ENCODE data around the gene COQ8A.
"Not testable (repeated sequence)": the region's sequence is repeated elsewhere in the genome, so short reads cannot be mapped to it uniquely, and the experiment has no call there.

COQ8A gene

GRCh38 chr1:226921504-226921903 lies 18.6 kb upstream of the COQ8A start:
- peak; percentile 11 for DNase-seq (ENCODE audit: low read depth, low spot score)

- not testable (repeated sequence) for DNase-seq (ENCODE audit: low read depth, low spot score)
These were observed 10.6 kb upstream of the COQ8A start for GRCh38 chr1:226929260-226930111.

GRCh38 chr1:226934483-226935237 lies 5.4 kb upstream of the COQ8A start:
- no peak for DNase-seq (ENCODE audit: low read depth, low spot score)

DNA sequence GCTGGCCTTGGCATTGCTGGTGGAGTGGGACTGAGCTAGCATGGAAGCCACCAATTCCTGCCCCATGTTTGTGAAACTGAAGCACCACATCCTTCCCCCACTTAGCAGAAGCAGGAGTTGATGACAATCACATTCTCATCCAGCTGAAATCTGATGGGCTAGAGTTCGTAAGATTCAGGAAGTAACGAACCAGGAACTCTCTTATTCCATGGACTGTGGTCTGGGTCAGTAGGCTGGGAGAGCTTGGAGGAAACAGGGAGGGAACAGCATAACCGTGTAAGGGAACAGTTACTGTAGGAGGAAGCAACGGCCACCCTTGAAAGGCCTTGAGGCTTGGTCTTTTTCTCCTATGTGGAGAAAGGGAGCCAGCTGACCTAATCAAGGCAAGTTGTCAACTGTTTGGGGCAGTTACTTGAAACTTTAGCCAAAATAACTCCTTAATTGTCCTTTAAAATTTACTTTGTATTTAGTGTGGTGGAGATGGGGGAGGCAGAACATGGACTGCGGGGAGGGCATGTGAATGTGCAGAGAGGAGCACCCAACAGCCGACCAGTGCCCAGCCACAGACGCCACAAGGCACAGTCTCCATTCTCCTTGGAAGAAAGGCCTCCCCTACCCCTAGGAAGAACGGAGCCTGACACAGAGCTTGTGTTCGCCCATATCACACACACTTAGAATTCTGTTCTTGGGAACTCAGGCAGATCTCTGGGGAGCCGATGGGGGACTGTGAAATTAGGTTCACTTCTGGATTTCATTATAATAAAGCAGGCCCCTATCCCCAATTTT lies 2.0 kb upstream of the COQ8A start:
- DNase-seq (ENCODE audit: low read depth, low spot score): no peak

- DNase-seq (ENCODE audit: low read depth, low spot score): no peak
These were observed 1.1 kb upstream of the COQ8A start for GRCh38 chr1:226938903-226939437.

- DNase-seq (ENCODE audit: low read depth, low spot score): peak; percentile 76
These were observed 561 bp upstream of the COQ8A start for GRCh38 chr1:226939438-226940028.

DNA sequence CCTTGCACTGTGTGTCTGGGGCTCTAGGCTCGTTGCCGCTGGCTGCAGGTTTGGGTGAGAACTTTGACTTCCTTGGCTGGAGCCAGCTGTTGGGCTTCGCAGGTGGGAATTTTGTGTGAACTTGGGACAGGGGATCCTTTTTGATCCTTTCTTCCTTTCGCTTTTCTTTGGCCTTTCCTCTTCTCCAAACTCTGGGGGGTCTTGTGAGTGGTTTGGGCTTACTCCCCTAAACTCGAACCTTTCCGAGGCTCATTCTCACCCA lies 643 bp downstream of the COQ8A start:
- DNase-seq (ENCODE audit: low read depth, low spot score): no peak

GRCh38 chr1:226942392-226942791 lies 2.3 kb downstream of the COQ8A start:
- no peak for DNase-seq (ENCODE audit: low read depth, low spot score)

DNA sequence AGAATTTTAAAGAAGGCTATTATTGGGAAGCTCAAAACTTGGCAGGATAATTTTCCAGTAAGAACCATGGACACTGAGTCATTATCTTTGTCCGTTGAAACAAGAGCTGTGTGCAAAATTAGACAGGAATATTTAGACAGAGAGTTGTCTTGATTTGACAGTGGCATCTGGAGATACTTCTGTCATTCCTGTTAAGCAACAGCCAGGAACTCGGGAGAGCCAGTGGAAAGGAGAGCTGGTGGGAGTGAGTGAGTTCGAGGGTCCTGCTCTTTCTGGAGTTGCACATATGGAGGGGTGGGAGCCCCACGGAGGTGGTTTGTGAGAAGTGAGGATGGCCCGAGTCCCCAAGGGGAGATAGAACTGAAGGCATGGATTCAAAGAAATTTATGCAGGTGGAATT lies 3.1 kb downstream of the COQ8A start:
- no peak for DNase-seq (ENCODE audit: low read depth, low spot score)

DNA sequence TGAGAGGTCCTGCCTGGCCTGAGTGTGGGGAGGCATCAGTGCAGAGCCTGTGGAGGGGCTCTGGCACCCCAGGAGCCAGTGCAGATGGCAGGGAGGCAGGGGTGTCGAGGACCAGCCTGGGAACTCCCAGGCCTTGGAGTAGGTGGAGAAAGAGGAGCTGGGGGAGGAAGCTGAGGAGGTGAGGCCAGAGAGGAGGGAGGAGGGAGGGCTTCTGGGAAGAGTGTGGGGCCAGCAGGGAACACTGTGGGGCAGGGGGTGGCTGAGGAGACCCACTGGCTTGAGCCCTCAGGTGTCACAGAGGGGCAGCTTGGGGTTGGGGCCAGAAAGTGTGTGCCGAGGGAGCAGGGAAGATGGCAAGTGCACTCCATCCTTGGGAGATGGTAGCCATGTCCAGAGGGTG lies 3.8 kb downstream of the COQ8A start:
- DNase-seq (ENCODE audit: low read depth, low spot score): no peak

DNA sequence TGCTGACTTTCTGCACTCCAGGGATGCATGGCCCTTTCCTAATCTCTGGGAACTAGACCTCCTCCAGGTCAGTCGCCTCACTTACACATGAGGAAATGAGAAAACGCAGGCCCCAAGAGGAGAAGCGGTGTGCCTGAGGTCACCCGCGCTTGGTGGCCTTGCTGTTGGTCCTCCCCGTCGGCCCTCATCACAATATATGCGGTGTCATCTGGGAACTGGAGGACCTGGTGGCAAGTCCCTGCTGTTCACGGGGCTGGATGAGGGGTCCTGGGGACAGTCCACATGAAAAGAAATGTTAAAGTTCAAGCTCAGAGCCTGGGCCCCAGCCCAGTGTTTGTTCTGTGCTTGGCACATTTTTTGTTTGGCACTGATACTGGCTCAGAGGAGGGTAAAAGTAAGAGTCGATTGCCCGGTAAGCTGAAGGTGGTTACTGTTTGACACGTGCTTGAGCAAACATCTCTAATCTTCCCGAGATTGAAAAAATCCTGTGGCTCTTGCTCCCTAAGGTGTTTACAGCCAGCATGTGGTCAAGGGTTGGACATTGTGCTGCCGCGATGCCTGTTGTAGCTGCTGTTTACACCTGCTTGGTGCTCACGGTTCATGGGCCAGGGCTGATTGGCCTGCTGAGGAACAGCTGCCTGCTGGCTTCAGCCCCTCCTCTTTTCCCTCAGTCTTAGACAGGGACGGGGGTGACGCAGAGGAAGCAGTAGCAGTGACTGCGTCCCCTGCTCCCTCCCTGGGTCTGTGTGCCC lies 5.2 kb downstream of the COQ8A start:
- peak; percentile 20 for DNase-seq (ENCODE audit: low read depth, low spot score)

- DNase-seq (ENCODE audit: low read depth, low spot score): no peak
These were observed 5.8 kb downstream of the COQ8A start for GRCh38 chr1:226945858-226946245.

- DNase-seq (ENCODE audit: low read depth, low spot score): no peak
These were observed 6.2 kb downstream of the COQ8A start for GRCh38 chr1:226946285-226946684.

DNA sequence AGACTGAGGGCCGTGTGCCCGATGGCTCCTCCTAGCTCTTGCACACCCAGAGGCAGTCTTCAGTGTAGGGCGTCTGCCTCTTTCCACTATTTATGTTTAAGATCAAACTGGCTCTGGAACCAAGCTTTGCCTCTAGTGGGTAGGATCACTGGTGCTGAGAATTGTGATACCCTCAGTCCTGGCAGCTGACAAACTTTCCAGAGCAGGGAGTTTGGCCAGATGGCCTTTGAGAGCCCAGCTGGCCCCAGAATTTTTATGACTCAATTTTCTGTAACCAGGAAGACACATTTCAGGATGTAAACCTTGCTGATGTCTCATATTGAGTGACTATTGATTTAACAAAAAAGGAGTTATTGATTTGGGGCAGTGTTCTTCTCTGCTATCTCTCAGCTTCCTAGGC lies 6.7 kb downstream of the COQ8A start:
- DNase-seq (ENCODE audit: low read depth, low spot score): no peak

DNA sequence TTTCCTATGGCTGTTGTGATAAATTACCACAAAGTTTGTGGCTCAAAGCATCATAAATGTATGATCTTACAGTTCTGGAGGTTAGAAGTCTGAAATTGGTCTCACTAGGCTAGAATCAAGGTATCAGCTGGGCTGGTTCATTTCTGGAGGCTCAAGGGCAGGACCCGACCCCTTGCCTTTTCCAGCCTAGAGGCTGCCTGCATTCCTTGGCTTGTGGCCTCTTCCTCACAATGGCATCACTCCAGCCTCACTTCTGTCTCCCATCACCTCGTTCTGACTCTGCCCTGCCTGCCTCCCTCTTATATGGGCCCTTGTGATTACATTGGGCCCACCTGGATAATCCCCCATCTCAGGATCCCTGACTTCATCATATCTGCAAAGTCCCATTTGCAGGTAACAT lies 8.0 kb downstream of the COQ8A start:
- no peak for DNase-seq (ENCODE audit: low read depth, low spot score)

DNA sequence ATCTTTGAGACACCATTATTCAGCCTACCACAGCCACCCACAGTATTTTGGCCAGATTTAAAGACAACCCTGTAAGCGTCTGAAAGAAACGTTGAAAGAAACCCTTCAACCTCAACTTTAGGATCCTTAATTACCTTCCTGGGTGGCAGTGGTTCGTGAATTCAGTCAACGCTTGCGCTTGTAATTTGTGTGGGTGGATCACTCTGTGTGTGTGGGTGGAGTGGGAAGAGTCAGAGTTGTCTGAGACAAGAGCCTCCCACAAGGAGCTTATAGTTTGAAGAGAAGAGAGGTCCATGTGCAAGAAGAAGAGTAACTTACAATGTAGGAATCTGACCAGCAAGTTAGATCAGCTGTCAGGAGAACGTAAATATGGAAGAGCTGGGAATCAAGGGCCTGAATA lies 8.4 kb downstream of the COQ8A start:
- no peak for DNase-seq (ENCODE audit: low read depth, low spot score)

- DNase-seq (ENCODE audit: low read depth, low spot score): no peak
These were observed 8.9 kb downstream of the COQ8A start for GRCh38 chr1:226948996-226949395.

DNA sequence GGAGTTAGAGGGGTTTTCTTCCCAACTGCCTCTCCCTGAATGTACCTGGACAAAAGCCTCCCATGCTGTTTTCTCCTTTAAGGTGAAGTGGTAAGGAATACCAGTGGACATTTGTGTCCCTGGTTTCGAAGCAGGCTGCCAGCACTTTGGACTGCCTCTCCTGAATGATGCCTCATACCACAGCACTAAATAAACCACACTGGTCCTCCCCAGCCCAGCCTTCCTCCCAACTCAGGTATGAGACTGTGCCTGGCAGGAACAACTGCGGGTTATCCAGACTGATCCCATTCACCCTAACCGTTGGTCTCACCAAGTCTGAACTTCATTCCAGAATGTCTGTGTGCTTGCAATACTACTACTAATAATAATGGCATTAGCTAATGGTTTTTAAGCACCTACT lies 9.3 kb downstream of the COQ8A start:
- DNase-seq (ENCODE audit: low read depth, low spot score): no peak

GRCh38 chr1:226950316-226950715 lies 10.2 kb downstream of the COQ8A start:
- DNase-seq (ENCODE audit: low read depth, low spot score): no peak

- no peak for DNase-seq (ENCODE audit: low read depth, low spot score)
These were observed 10.8 kb downstream of the COQ8A start for GRCh38 chr1:226950871-226951270.
